ENCODE data around the gene SNAI3.

GRCh38 chr16:88654363-88655052, 31.8 kb downstream of the SNAI3 start:
- TF ChIP-seq CTCF (IDR thresholded peaks at IDR 0.05; ENCODE audit: control extremely low read depth in 1 of 3, insufficient read depth in 1 of 3, low read depth in 1 of 3, low read length in 3 of 3) (no peak), ATF3 (IDR thresholded peaks at IDR 0.05; ENCODE audit: insufficient read depth, low read depth, low read length) (no peak), EZH2 (IDR thresholded peaks at IDR 0.05; ENCODE audit: low read depth, low read length, severe bottlenecking) (no peak), POLR2A (IDR thresholded peaks at IDR 0.05; ENCODE audit: control extremely low read depth in 1 of 2, low read depth in 2 of 2, low read length in 2 of 2) (no peak), SUZ12 (IDR thresholded peaks at IDR 0.05; ENCODE audit: low read length) (no peak), KDM1A (IDR thresholded peaks at IDR 0.05; ENCODE audit: borderline replicate concordance, low read length) (no peak), JUN (IDR thresholded peaks at IDR 0.05; ENCODE audit: low read depth, low read length) (no peak), TEAD4 (IDR thresholded peaks at IDR 0.05; ENCODE audit: low read depth, low read length) (no peak), GTF2F1 (IDR thresholded peaks at IDR 0.05; ENCODE audit: borderline replicate concordance, low read depth, low read length) (no peak), POLR2AphosphoS5 (IDR thresholded peaks at IDR 0.05; ENCODE audit: low read depth, low read length) (no peak), RBBP5 (IDR thresholded peaks at IDR 0.05; ENCODE audit: borderline replicate concordance, low read depth, low read length) (no peak), SAP30 (IDR thresholded peaks at IDR 0.05; ENCODE audit: insufficient read depth, insufficient replicate concordance, low read length) (no peak)

Data from H1 (cell line).